Neural crest cell (in vitro differentiated cells): ENCODE measurements around the gene SCN1B. TPM values are rescaled to one million over a fixed set of nuclear protein-coding genes. Genes with fewer than 3 reads are reported as not detected.
"Not testable (repeated sequence)": the region's sequence is repeated elsewhere in the genome, so short reads cannot be mapped to it uniquely, and the experiment has no call there.

ENCODE experiments used
- DNase-seq: peaks from one replicate; pipeline ENCODE4 v3.0.0; 2021; ENCODE audit warnings: low read depth, mixed read lengths, low spot score
- H3K27ac Mint-ChIP-seq: one replicate; pipeline ENCODE4 v1.8.0; 2021; ENCODE audit warnings: mild to moderate bottlenecking, mixed read lengths; ENCODE audit not compliant: unreplicated experiment
- H3K27me3 Mint-ChIP-seq: 2 replicates; pipeline ENCODE4 v1.8.0; 2021; ENCODE audit warnings: low read depth, mild to moderate bottlenecking, mixed read lengths
- H3K36me3 Mint-ChIP-seq: 2 replicates; pipeline ENCODE4 v1.8.0; 2021; ENCODE audit warnings: low read depth, mild to moderate bottlenecking, mixed read lengths
- H3K4me1 Mint-ChIP-seq: 2 replicates; pipeline ENCODE4 v1.8.0; 2021; ENCODE audit warnings: mixed read lengths
- H3K4me3 Mint-ChIP-seq: one replicate; pipeline ENCODE4 v1.8.0; 2021; ENCODE audit warnings: mild to moderate bottlenecking, mixed read lengths
- H3K9me3 Mint-ChIP-seq: 2 replicates; pipeline ENCODE4 v1.8.0; 2021; ENCODE audit warnings: mixed read lengths
- CTCF ChIP-seq: fragments of 200-600 bp; sonication (generic); conservative IDR thresholded peaks from 2 replicates; pipeline ENCODE4 v1.5.0; 2021; ENCODE audit warnings: antibody characterized with exemption, mild to moderate bottlenecking
- total RNA-seq: library from RNA; stranded (reverse); gene quantifications from 2 replicates; pipeline ENCODE4 v1.2.1, GENCODE V29; 2021

SCN1B gene
- total RNA-seq, 1 donor from 2014 or later, result 1.7 TPM

- Mint-ChIP-seq H3K4me1 (peaks cover 10% of the 10 kb centered on the region), H3K27ac (no peak overlapping the region)
Measured at GRCh38 chr19:34988119-34988518, 42.2 kb upstream of the SCN1B start.

GRCh38 chr19:34989298-34989697 lies 41.0 kb upstream of the SCN1B start:
- Mint-ChIP-seq H3K9me3 (peaks cover 1% of the 10 kb centered on the region), H3K27ac (no peak overlapping the region), H3K27me3 (peaks cover 2% of the 10 kb centered on the region), H3K36me3 (no peaks in the 10 kb centered on the region), H3K4me1 (peaks cover 10% of the 10 kb centered on the region), H3K4me3 (no peak overlapping the region)
- no peak for TF ChIP-seq CTCF
- DNase-seq, result no peak

More at GRCh38 chr19:34988119-34988518, 42.2 kb upstream of the SCN1B start:
- Mint-ChIP-seq H3K4me3 (no peak overlapping the region), H3K9me3 (peaks cover 3% of the 10 kb centered on the region), H3K27me3 (peaks cover 2% of the 10 kb centered on the region), H3K36me3 (no peaks in the 10 kb centered on the region)
- TF ChIP-seq CTCF, result no peak
- DNase-seq, result no peak

GRCh38 chr19:34990578-34991192 lies 39.6 kb upstream of the SCN1B start:
- no peak for DNase-seq
- Mint-ChIP-seq H3K9me3 (no peaks in the 10 kb centered on the region), H3K4me3 (no peak overlapping the region), H3K36me3 (no peaks in the 10 kb centered on the region), H3K4me1 (peaks cover 3% of the 10 kb centered on the region), H3K27ac (no peak overlapping the region), H3K27me3 (peaks cover 2% of the 10 kb centered on the region)
- TF ChIP-seq CTCF, result no peak

- no peak overlapping the region for H3K27ac Mint-ChIP-seq
Measured at GRCh38 chr19:34991542-34992333, 38.5 kb upstream of the SCN1B start.

GRCh38 chr19:34992582-34992981 lies 37.7 kb upstream of the SCN1B start:
- H3K27ac Mint-ChIP-seq, H3K4me3 Mint-ChIP-seq, H3K4me1 Mint-ChIP-seq, H3K36me3 Mint-ChIP-seq, H3K9me3 Mint-ChIP-seq, H3K27me3 Mint-ChIP-seq, DNase-seq: not testable (repeated sequence)

More at GRCh38 chr19:34991542-34992333, 38.5 kb upstream of the SCN1B start:
- DNase-seq, result no peak
- Mint-ChIP-seq H3K27me3 (peaks cover 2% of the 10 kb centered on the region), H3K4me3 (no peak overlapping the region), H3K36me3 (no peaks in the 10 kb centered on the region), H3K4me1 (no peaks in the 10 kb centered on the region), H3K9me3 (no peaks in the 10 kb centered on the region)
- no peak for TF ChIP-seq CTCF

GRCh38 chr19:34994286-34994642 lies 36.0 kb upstream of the SCN1B start:
- H3K36me3 Mint-ChIP-seq, result no peaks in the 10 kb centered on the region
- H3K4me1 Mint-ChIP-seq, result peaks cover 15% of the 10 kb centered on the region
- peaks cover 2% of the 10 kb centered on the region for H3K27me3 Mint-ChIP-seq
- H3K4me3 Mint-ChIP-seq, result no peak overlapping the region
- no peak for DNase-seq
- TF ChIP-seq CTCF, result no peak
- no peaks in the 10 kb centered on the region for H3K9me3 Mint-ChIP-seq
- H3K27ac Mint-ChIP-seq, result no peak overlapping the region
